Natural killer cell treated with Interleukin-12 subunit alpha and Interleukin-12 subunit beta and Interleukin-15 and Interleukin-18, amount 100 ng/mL, for 72 hours (primary cell): Measurements from ENCODE around the gene SLIT2. TPM values are rescaled to one million over a fixed set of nuclear protein-coding genes. Genes with fewer than 3 reads are reported as not detected.

Experiments used
- ATAC-seq, 2 donors: fragments of 150-1000 bp; cut with Tn5 transposase in 1 of 2; sonication (Bioruptor Pico), chemical (Tn5 transposase) in 1 of 2; 2 replicates each; pipeline ENCODE4 v1.10.0; 2021
- DNase-seq: peaks from one replicate; pipeline ENCODE4 v3.0.0; 2022; ENCODE audit warnings: low spot score
- H3K27ac Mint-ChIP-seq, 2 donors: 1 replicate in 1 of 2; 2 replicates in 1 of 2; pipeline ENCODE4 v1.8.0; 2022; ENCODE audit warnings: mixed read lengths in 2 of 2, mild to moderate bottlenecking in 1 of 2, moderate library complexity in 1 of 2
- H3K27me3 Mint-ChIP-seq, 2 donors: 1 replicate in 1 of 2; 2 replicates in 1 of 2; pipeline ENCODE4 v1.8.0; 2022; ENCODE audit warnings: mixed read lengths in 2 of 2
- H3K36me3 Mint-ChIP-seq: one replicate; pipeline ENCODE4 v1.8.0; 2022; ENCODE audit warnings: mixed read lengths
- H3K4me1 Mint-ChIP-seq, 2 donors: 1 replicate in 1 of 2; 2 replicates in 1 of 2; pipeline ENCODE4 v1.8.0; 2022; ENCODE audit warnings: low read depth in 2 of 2, mixed read lengths in 2 of 2, mild to moderate bottlenecking in 1 of 2
- H3K4me3 Mint-ChIP-seq: one replicate; pipeline ENCODE4 v1.8.0; 2022; ENCODE audit warnings: mixed read lengths
- H3K9me3 Mint-ChIP-seq: 2 replicates; pipeline ENCODE4 v1.8.0; 2022; ENCODE audit warnings: mixed read lengths
- total RNA-seq, 2 donors: library from RNA; stranded (reverse); gene quantifications; one replicate each; pipeline ENCODE4 v1.2.3, GENCODE V29; 2022

SLIT2 gene
- total RNA-seq, 2 donors from 2014 or later = not detected

DNA sequence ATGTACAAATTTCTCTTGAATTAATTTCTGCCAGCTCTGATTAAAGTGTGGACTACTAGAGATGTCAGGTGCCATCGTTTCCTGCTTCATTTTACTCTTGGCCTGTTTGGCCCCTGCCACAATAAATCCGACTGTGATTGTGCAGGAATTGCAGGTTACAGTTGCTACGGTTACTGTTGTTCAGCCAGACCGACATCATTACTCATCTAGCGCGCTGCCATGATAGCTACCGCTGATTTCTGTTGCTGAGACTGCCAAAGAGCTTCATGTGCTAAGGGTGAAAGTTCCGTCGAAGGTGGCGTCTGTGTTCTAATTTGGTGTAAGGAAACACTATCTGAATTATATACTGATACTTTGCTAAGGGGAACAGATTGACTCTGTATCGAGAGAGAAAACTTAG is 22.1 kb downstream of the SLIT2 start:
- Mint-ChIP-seq H3K9me3 (no peaks in the 10 kb centered on the region), H3K27me3 (no peaks in the 10 kb centered on the region), H3K4me1 (no peaks in the 10 kb centered on the region), H3K36me3 (no peaks in the 10 kb centered on the region), H3K4me3 (no peak overlapping the region), H3K27ac (no peak overlapping the region)
- DNase-seq (no peak), ATAC-seq (no peak)

GRCh38 chr4:20276848-20277247 is 25.1 kb downstream of the SLIT2 start:
- Mint-ChIP-seq H3K4me3 (no peak overlapping the region), H3K4me1 (no peaks in the 10 kb centered on the region), H3K27ac (no peak overlapping the region), H3K36me3 (no peaks in the 10 kb centered on the region), H3K27me3 (no peaks in the 10 kb centered on the region), H3K9me3 (peaks cover 2% of the 10 kb centered on the region)
- no peak for ATAC-seq
- no peak for DNase-seq

DNA sequence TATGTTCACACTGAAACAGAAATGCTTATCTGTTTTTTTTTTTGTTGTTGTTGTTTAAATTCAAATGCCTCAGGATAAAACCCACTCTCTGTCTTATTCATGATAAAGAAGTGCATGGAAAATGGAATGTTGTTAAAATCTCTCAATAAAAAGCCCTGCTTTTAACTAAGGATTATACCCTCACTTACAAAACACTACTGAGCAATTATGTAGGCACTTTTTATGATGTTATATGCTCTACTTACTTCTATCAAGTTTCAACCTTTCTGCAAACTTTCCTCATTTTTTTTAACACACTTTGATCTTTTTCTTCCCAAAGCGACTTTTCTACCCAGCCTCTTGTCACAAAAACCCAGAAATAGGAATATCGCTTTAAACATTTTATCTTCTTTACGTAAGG is 26.5 kb downstream of the SLIT2 start:
- no peak overlapping the region for H3K27ac Mint-ChIP-seq
- DNase-seq = no peak
- ATAC-seq = no peak
- no peaks in the 10 kb centered on the region for H3K27me3 Mint-ChIP-seq
- no peak overlapping the region for H3K4me3 Mint-ChIP-seq
- peaks cover 2% of the 10 kb centered on the region for H3K9me3 Mint-ChIP-seq
- no peaks in the 10 kb centered on the region for H3K36me3 Mint-ChIP-seq
- no peaks in the 10 kb centered on the region for H3K4me1 Mint-ChIP-seq

DNA sequence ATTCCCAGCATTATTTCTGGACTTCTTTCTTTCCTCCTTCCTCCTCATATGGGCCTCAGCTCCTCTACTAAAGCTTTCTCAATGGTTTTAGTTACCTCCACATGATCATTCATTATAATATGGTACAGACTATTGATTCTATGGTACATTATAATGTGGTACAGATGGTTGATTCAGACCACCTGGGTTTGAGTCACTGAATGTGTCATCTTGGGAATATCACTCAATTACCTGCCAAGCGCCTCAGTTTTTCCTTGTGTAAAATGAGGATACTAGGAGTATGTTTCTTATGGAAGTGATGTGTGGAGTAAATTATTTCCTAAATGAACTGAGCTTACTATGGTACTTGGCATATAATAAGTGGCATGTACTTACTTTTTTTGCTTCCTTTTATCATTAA is 27.7 kb downstream of the SLIT2 start:
- Mint-ChIP-seq H3K36me3 (no peaks in the 10 kb centered on the region), H3K4me1 (no peaks in the 10 kb centered on the region), H3K27ac (no peak overlapping the region), H3K4me3 (no peak overlapping the region), H3K9me3 (peaks cover 5% of the 10 kb centered on the region), H3K27me3 (no peaks in the 10 kb centered on the region)
- DNase-seq (no peak), ATAC-seq (no peak)

DNA sequence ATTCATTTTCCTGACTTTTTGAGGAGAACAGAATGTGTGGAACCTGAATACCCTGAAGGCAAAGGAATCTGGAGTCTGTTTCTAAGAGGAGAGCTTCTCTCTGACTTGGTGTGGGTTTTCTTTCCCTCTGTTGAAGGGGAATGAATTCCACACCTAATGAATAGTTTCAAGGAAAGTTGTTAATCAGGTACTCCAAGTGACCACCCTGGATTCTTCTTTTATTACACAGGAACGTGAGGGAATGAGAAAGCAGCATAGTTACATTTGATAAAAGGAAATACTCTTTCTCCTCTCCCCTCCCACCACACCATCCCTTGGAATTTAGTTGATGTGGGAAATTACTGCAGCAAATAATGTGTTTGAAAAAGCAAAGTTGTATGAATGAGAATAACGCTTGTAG is 29.7 kb downstream of the SLIT2 start:
- no peak for ATAC-seq
- Mint-ChIP-seq H3K36me3 (no peaks in the 10 kb centered on the region), H3K4me1 (no peaks in the 10 kb centered on the region), H3K27ac (no peak overlapping the region), H3K27me3 (no peaks in the 10 kb centered on the region), H3K4me3 (no peak overlapping the region), H3K9me3 (peaks cover 8% of the 10 kb centered on the region)
- no peak for DNase-seq

GRCh38 chr4:20283039-20283438 is 31.3 kb downstream of the SLIT2 start:
- Mint-ChIP-seq H3K4me3 (no peak overlapping the region), H3K4me1 (no peaks in the 10 kb centered on the region), H3K27me3 (no peaks in the 10 kb centered on the region), H3K9me3 (peaks cover 8% of the 10 kb centered on the region), H3K36me3 (no peaks in the 10 kb centered on the region), H3K27ac (no peak overlapping the region)
- ATAC-seq (no peak), DNase-seq (no peak)

DNA sequence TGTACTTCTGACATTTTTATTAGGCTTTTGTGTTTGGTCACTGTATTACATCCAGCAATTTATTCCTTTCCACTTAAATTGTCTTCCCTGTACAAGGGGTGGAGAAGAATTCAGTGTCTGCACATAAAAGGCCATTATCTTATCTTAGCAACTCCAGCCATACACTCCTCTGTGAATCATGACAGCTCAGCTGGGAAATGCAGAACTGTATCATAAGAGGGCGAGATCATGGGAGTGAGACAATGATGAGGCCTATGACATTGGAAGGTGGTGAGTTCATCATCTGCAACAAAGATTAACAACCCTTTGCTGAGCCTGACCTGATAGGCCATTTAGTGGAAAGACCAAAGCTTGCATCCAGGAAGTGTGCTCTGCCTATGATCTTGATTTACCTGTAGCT is 33.3 kb downstream of the SLIT2 start:
- Mint-ChIP-seq H3K27me3 (no peaks in the 10 kb centered on the region), H3K9me3 (peaks cover 6% of the 10 kb centered on the region), H3K4me3 (no peak overlapping the region), H3K4me1 (no peaks in the 10 kb centered on the region), H3K36me3 (no peaks in the 10 kb centered on the region), H3K27ac (no peak overlapping the region)
- ATAC-seq (no peak), DNase-seq (no peak)

- H3K4me1 Mint-ChIP-seq = no peaks in the 10 kb centered on the region
- no peak for DNase-seq
- no peak for ATAC-seq
- H3K9me3 Mint-ChIP-seq = peaks cover 7% of the 10 kb centered on the region
- no peak overlapping the region for H3K27ac Mint-ChIP-seq
- no peak overlapping the region for H3K4me3 Mint-ChIP-seq
- H3K36me3 Mint-ChIP-seq = no peaks in the 10 kb centered on the region
- H3K27me3 Mint-ChIP-seq = no peaks in the 10 kb centered on the region
Observed at GRCh38 chr4:20287246-20287645, 35.5 kb downstream of the SLIT2 start.

- no peak overlapping the region for H3K4me3 Mint-ChIP-seq
- H3K27me3 Mint-ChIP-seq = no peaks in the 10 kb centered on the region
- H3K27ac Mint-ChIP-seq = no peak overlapping the region
- DNase-seq (no peak), ATAC-seq (no peak)
- no peaks in the 10 kb centered on the region for H3K36me3 Mint-ChIP-seq
- no peaks in the 10 kb centered on the region for H3K4me1 Mint-ChIP-seq
- peaks cover 8% of the 10 kb centered on the region for H3K9me3 Mint-ChIP-seq
Observed at GRCh38 chr4:20288047-20288650, 36.4 kb downstream of the SLIT2 start.

- no peak for DNase-seq
- H3K4me1 Mint-ChIP-seq = no peaks in the 10 kb centered on the region
- H3K27me3 Mint-ChIP-seq = no peaks in the 10 kb centered on the region
- H3K36me3 Mint-ChIP-seq = no peaks in the 10 kb centered on the region
- no peak overlapping the region for H3K4me3 Mint-ChIP-seq
- no peak for ATAC-seq
- H3K9me3 Mint-ChIP-seq = peaks cover 6% of the 10 kb centered on the region
- no peak overlapping the region for H3K27ac Mint-ChIP-seq
Observed at GRCh38 chr4:20288846-20289512, 37.3 kb downstream of the SLIT2 start.

GRCh38 chr4:20289782-20290181 is 38.1 kb downstream of the SLIT2 start:
- Mint-ChIP-seq H3K27ac (no peak overlapping the region), H3K36me3 (no peaks in the 10 kb centered on the region), H3K4me1 (no peaks in the 10 kb centered on the region), H3K9me3 (peaks cover 10% of the 10 kb centered on the region), H3K4me3 (no peak overlapping the region), H3K27me3 (no peaks in the 10 kb centered on the region)
- DNase-seq (no peak), ATAC-seq (no peak)

- no peak for DNase-seq
- H3K27ac Mint-ChIP-seq = no peak overlapping the region
- no peak overlapping the region for H3K4me3 Mint-ChIP-seq
- H3K36me3 Mint-ChIP-seq = no peaks in the 10 kb centered on the region
- no peak for ATAC-seq
- peaks cover 7% of the 10 kb centered on the region for H3K9me3 Mint-ChIP-seq
- H3K4me1 Mint-ChIP-seq = no peaks in the 10 kb centered on the region
- no peaks in the 10 kb centered on the region for H3K27me3 Mint-ChIP-seq
Observed at GRCh38 chr4:20292739-20293138, 41.0 kb downstream of the SLIT2 start.

GRCh38 chr4:20297261-20297660 is 45.6 kb downstream of the SLIT2 start:
- H3K27ac Mint-ChIP-seq = no peak overlapping the region
- ATAC-seq = no peak
- no peaks in the 10 kb centered on the region for H3K36me3 Mint-ChIP-seq
- no peak for DNase-seq
- no peak overlapping the region for H3K4me3 Mint-ChIP-seq
- no peaks in the 10 kb centered on the region for H3K27me3 Mint-ChIP-seq
- no peaks in the 10 kb centered on the region for H3K4me1 Mint-ChIP-seq
- peaks cover 7% of the 10 kb centered on the region for H3K9me3 Mint-ChIP-seq

DNA sequence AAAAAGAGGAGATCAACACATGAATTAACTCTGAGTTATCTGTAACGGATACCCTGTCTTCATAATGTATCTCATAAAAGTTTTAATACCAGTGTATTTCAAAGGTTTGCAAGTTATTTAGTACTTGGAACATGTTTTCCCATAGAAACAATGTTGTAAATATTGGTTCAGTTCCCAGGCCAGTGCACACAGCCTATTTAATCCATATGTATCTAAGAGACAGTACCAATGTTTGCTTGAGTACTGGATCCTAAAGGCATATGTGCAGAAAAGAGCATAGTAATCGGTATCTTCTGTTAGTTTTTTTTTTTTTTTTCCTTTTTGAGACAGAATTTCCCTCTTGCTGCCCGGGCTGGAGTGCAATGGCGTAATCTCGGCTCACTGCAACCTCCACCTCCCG is 46.1 kb downstream of the SLIT2 start:
- H3K36me3 Mint-ChIP-seq = no peaks in the 10 kb centered on the region
- H3K9me3 Mint-ChIP-seq = peaks cover 9% of the 10 kb centered on the region
- H3K4me1 Mint-ChIP-seq = no peaks in the 10 kb centered on the region
- no peak overlapping the region for H3K4me3 Mint-ChIP-seq
- H3K27ac Mint-ChIP-seq = no peak overlapping the region
- DNase-seq = no peak
- no peaks in the 10 kb centered on the region for H3K27me3 Mint-ChIP-seq
- no peak for ATAC-seq

DNA sequence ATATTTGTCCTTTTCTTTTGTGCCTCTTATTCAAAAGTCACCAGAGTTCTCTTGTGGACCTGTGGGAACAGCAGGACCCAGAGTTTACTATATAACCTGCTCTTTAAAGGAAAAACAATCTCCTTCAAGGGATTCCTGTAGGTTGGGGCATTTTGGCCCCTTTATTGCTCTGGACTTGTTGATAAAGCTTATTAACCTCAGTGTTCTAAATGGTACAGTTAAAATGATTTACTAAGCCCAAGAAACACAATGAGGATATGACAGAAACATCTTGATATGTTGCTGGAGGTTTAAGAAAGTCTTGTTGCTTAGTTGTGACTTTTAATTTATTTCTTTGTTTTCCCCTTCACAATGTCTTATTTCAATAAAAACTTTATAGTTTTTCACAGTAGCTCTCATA is 46.8 kb downstream of the SLIT2 start:
- Mint-ChIP-seq H3K9me3 (peaks cover 9% of the 10 kb centered on the region), H3K36me3 (no peaks in the 10 kb centered on the region), H3K27ac (no peak overlapping the region), H3K4me3 (no peak overlapping the region), H3K27me3 (no peaks in the 10 kb centered on the region), H3K4me1 (no peaks in the 10 kb centered on the region)
- ATAC-seq (no peak), DNase-seq (no peak)
